ENCODE measurements around the gene UACA.

- TF ChIP-seq, protein P1, sequence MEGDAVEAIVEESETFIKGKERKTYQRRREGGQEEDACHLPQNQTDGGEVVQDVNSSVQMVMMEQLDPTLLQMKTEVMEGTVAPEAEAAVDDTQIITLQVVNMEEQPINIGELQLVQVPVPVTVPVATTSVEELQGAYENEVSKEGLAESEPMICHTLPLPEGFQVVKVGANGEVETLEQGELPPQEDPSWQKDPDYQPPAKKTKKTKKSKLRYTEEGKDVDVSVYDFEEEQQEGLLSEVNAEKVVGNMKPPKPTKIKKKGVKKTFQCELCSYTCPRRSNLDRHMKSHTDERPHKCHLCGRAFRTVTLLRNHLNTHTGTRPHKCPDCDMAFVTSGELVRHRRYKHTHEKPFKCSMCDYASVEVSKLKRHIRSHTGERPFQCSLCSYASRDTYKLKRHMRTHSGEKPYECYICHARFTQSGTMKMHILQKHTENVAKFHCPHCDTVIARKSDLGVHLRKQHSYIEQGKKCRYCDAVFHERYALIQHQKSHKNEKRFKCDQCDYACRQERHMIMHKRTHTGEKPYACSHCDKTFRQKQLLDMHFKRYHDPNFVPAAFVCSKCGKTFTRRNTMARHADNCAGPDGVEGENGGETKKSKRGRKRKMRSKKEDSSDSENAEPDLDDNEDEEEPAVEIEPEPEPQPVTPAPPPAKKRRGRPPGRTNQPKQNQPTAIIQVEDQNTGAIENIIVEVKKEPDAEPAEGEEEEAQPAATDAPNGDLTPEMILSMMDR (IDR thresholded peaks at IDR 0.05), result no peak
- TF ChIP-seq POLR2AphosphoS5 (IDR thresholded peaks at IDR 0.05) (peak in 2 of 3 donors; percentile 30 to 43), POLR2A (IDR thresholded peaks at IDR 0.05) (no peak)
Measured at GRCh38 chr15:70762469-70763119, 764 bp downstream of the UACA start.

Data from stomach (tissue), 4 donors.